ENCODE data around the gene TRIM44.
"Not testable (repeated sequence)": the region's sequence is repeated elsewhere in the genome, so short reads cannot be mapped to it uniquely, and the experiment has no call there.

The TRIM44 gene

DNA sequence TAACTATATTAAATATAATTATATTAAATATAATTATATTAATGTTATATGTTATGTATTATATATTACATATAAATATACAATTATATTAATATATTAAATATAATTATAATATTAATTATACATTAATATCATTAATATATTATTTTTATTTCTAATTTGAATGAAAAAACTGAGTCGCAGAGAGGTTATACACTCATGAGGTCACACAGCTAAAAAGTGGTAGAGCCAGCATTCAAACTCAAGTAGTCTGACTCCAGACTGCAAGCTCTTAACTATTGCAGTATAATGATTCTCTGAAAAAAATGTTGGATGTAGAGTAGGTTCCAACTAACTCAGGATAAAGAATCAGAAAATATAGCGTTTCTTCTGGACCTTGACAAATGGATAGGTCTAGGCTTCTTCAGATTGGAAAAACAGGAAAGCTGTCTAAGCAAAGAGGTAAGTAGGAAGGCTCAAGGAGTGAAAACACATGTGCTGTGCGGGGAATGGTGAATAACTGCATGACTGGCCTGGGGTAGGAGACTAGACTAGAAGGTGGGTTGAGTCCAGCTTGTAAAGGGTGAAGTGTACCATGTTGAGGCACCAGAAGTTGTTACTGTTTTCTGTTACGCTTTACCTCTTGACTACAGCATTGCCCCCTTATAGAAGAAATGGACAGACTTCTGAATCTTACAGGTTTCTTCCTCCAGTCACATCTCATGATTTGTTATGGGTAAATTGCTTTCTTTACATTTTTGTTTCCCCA lies 80.3 kb downstream of the TRIM44 start:
- H3K27me3 Mint-ChIP-seq: no peaks in the 10 kb centered on the region
- peaks cover 18% of the 10 kb centered on the region for H3K4me1 Mint-ChIP-seq
- H3K9me3 Mint-ChIP-seq: no peaks in the 10 kb centered on the region
- no peak overlapping the region for H3K4me3 Mint-ChIP-seq
- H3K27ac Mint-ChIP-seq: no peak overlapping the region
- ATAC-seq: peak; percentile 54
- no peak for DNase-seq

- DNase-seq: no peak
- H3K27ac Mint-ChIP-seq: peak overlapping the region; percentile 19 to 35
- no peaks in the 10 kb centered on the region for H3K9me3 Mint-ChIP-seq
Measured at GRCh38 chr11:35746356-35747153, 84.0 kb downstream of the TRIM44 start.

DNA sequence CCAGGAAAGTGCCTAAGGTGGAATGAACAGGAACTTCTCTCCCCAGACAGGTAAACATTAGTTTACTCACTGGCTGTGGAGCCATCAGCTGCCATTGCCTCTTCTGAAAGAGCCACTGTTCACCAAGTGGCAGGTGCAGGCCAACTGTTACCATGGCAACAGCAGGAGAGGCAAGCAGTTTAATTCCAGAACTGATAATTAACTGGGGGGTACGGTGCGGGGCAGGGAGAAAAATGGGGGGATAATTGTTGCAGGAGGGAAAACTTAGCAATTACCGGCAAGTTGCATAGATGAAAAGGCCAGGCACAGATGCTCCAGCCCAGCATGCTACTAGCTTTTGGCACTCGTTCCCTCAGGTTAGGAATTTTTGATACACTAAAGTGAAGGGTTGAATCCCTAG lies 85.1 kb downstream of the TRIM44 start:
- no peaks in the 10 kb centered on the region for H3K9me3 Mint-ChIP-seq
- peaks cover 8% of the 10 kb centered on the region for H3K4me1 Mint-ChIP-seq
- DNase-seq: no peak
- no peak for ATAC-seq
- no peak overlapping the region for H3K4me3 Mint-ChIP-seq
- H3K27ac Mint-ChIP-seq: no peak overlapping the region
- H3K27me3 Mint-ChIP-seq: no peaks in the 10 kb centered on the region

More at GRCh38 chr11:35746356-35747153, 84.0 kb downstream of the TRIM44 start:
- Mint-ChIP-seq H3K4me3 (no peak overlapping the region), H3K4me1 (no peaks in the 10 kb centered on the region), H3K27me3 (no peaks in the 10 kb centered on the region)
- ATAC-seq: no peak

GRCh38 chr11:35748644-35749043 lies 86.1 kb downstream of the TRIM44 start:
- ATAC-seq (no peak), DNase-seq (no peak)
- no peaks in the 10 kb centered on the region for H3K9me3 Mint-ChIP-seq
- peaks cover 8% of the 10 kb centered on the region for H3K4me1 Mint-ChIP-seq
- no peak overlapping the region for H3K27ac Mint-ChIP-seq
- no peaks in the 10 kb centered on the region for H3K27me3 Mint-ChIP-seq
- no peak overlapping the region for H3K4me3 Mint-ChIP-seq

DNA sequence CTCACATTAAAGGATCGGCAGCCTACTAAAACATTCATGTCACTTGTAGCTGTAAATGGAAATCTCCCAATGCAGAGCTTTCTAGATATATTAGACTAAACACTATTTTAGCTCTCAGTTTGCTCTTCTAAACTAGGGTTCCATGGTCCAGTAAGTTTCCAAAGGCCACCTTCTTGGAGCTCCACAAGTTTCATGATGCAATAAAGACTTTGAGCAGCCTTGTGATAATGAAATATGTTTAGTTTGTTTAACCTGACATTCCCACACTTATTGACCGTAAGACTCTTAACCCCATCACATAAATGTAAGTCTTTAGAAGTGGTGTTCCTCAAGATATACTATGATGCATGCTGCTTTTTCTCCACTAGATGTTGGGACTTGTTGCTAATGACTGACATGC lies 87.7 kb downstream of the TRIM44 start:
- ATAC-seq (no peak), DNase-seq (no peak)
- H3K27ac Mint-ChIP-seq: no peak overlapping the region
- H3K4me1 Mint-ChIP-seq: peaks cover 8% of the 10 kb centered on the region
- no peaks in the 10 kb centered on the region for H3K27me3 Mint-ChIP-seq
- H3K4me3 Mint-ChIP-seq: no peak overlapping the region
- H3K9me3 Mint-ChIP-seq: no peaks in the 10 kb centered on the region

- DNase-seq (no peak), ATAC-seq (no peak)
- H3K4me3 Mint-ChIP-seq: no peak overlapping the region
- no peaks in the 10 kb centered on the region for H3K27me3 Mint-ChIP-seq
- H3K27ac Mint-ChIP-seq: no peak overlapping the region
- peaks cover 8% of the 10 kb centered on the region for H3K4me1 Mint-ChIP-seq
- H3K9me3 Mint-ChIP-seq: no peaks in the 10 kb centered on the region
Measured at GRCh38 chr11:35750981-35751663, 88.5 kb downstream of the TRIM44 start.

DNA sequence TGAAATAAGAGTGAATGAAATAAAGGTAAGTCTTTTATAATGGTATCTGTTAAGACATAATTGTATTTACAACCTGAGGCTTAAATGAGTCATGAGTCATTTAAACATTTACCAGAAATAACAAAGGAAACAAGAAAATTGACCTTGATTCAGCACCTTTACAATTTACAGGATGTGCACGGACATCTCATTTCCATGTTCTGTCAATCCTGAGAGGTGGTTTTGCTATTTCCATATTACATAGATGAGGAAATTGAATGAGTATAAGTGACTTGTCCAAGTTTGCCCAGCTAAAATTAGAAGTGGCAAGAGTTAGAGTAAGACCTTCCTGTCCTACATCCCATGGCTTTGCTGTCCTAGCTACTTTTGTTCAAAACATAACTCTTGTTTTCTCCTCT lies 89.1 kb downstream of the TRIM44 start:
- DNase-seq: no peak

DNA sequence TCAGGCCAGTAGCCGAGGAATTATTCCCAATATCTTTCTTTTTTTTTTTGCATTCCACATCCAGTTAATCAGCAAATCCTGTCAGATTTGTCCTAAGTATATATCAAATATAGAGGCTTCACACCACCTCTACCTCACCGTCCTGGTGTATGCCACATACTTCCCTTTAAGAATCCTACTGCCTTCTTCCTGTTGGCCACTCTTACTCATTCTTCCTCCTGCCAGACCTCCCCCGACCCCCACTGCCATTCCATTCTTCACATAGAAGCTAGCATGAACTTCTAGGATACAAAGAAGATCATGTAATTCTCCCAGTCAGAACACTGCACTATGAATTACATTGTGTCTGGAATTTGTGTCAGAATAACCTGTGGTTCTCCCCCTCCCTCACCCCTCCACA lies 89.5 kb downstream of the TRIM44 start:
- Mint-ChIP-seq H3K9me3 (peaks cover 2 to 3% of the 10 kb centered on the region in 2 donors), H3K4me3 (no peak overlapping the region), H3K27ac (no peak overlapping the region), H3K27me3 (no peaks in the 10 kb centered on the region), H3K4me1 (peaks cover 8% of the 10 kb centered on the region)
- no peak for ATAC-seq
- no peak for DNase-seq

More for the DNA sequence above, 89.1 kb downstream of the TRIM44 start:
- no peaks in the 10 kb centered on the region for H3K27me3 Mint-ChIP-seq
- H3K4me1 Mint-ChIP-seq: peaks cover 8% of the 10 kb centered on the region
- H3K9me3 Mint-ChIP-seq: no peaks in the 10 kb centered on the region
- ATAC-seq: no peak
- no peak overlapping the region for H3K27ac Mint-ChIP-seq
- H3K4me3 Mint-ChIP-seq: no peak overlapping the region

GRCh38 chr11:35753573-35753972 lies 91.0 kb downstream of the TRIM44 start:
- not testable (repeated sequence) for H3K27me3 Mint-ChIP-seq, H3K4me3 Mint-ChIP-seq, ATAC-seq, DNase-seq, H3K27ac Mint-ChIP-seq
- H3K9me3 Mint-ChIP-seq: peaks cover 11 to 13% of the 10 kb centered on the region in 2 donors
- peaks cover 12% of the 10 kb centered on the region for H3K4me1 Mint-ChIP-seq

DNA sequence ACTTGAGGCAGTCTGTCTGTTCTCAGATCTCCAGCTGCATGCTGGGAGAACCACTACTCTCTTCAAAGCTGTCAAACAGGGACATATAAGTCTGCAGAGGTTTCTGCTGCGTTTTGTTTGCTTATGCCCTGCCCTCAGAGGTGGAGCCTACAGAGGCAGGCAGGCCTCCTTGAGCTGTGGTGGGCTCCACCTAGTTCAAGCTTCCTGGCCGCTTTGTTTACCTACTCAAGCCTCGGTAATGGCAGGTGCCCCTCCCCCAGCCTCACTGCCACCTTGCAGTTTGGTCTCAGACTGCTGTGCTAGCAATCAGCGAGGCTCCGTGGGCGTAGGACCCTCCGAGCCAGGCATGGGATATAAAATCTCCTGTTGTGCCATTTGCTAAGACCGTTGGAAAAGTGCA lies 97.4 kb downstream of the TRIM44 start:
- H3K4me3 Mint-ChIP-seq, ATAC-seq, H3K27ac Mint-ChIP-seq, H3K27me3 Mint-ChIP-seq, DNase-seq: not testable (repeated sequence)
- Mint-ChIP-seq H3K9me3 (peaks cover 11 to 13% of the 10 kb centered on the region in 2 donors), H3K4me1 (peaks cover 17% of the 10 kb centered on the region)

DNA sequence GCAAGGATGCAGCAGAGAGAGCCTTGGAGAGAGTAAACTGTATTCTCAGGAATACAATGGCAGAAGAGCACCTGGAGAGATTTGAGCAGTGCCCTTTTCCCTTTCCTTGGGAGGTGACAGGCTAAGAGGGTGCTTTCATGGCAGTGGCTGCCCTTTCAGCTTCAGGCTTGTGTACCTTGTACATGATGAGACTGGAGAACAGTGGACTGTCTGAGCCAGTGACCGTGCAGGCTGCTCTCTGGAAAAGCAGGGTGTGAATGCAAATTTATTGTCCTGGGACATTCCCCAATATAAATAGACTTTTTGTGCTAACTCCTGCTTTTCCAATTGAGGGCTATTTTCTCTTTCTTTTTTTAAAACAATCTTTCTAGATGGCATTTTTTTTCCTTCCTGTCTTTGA lies 99.3 kb downstream of the TRIM44 start:
- DNase-seq: no peak
- H3K27me3 Mint-ChIP-seq: no peaks in the 10 kb centered on the region
- H3K27ac Mint-ChIP-seq: no peak overlapping the region
- H3K4me1 Mint-ChIP-seq: peaks cover 17% of the 10 kb centered on the region
- peaks cover 9 to 13% of the 10 kb centered on the region in 2 donors for H3K9me3 Mint-ChIP-seq
- ATAC-seq: no peak
- H3K4me3 Mint-ChIP-seq: no peak overlapping the region

DNA sequence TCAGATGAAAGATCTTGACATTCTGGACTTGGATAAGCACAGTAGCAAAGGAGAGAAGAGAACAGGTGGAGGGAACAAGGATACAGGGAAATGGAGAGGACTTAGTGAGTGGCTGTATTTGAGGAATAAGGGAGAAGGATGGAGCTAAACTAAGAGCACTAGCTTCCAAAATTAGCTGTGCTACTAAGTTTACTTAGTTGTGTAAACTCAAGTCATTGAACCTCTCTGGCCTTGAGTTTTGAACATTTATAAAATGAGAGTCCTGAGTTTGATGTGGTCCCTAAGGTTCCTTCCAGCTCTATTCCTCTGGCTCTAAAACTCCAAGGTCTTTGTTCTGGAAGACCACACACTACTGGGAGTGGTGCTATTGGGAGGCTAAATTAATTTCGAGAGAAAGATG lies 100.7 kb downstream of the TRIM44 start:
- no peak for ATAC-seq
- peaks cover 13% of the 10 kb centered on the region for H3K4me1 Mint-ChIP-seq

DNA sequence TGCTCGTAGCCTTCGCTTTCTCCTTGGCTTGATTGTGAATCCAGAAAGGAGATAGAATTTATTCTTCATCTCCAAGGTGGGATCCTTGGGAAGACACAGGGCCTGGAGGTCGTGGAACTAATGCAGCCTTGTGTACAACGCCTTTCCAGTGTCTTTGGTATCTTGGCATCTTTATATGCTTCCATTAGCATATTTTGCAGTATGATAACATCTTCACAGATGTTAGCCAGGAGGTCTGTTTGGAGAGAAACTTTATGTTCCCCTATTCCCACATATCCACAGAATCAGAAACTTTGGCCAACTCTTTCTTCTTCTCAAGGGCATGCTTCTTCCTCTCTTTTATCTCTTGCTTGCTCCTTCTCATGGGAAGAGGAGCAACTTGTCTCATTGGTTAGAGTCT lies 101.2 kb downstream of the TRIM44 start:
- Mint-ChIP-seq H3K9me3 (no peaks in the 10 kb centered on the region), H3K4me3 (no peak overlapping the region), H3K27ac (no peak overlapping the region), H3K4me1 (peaks cover 13% of the 10 kb centered on the region), H3K27me3 (no peaks in the 10 kb centered on the region)
- ATAC-seq: no peak
- no peak for DNase-seq

More for the DNA sequence above, 100.7 kb downstream of the TRIM44 start:
- DNase-seq: no peak
- no peak overlapping the region for H3K4me3 Mint-ChIP-seq
- no peaks in the 10 kb centered on the region for H3K9me3 Mint-ChIP-seq
- H3K27ac Mint-ChIP-seq: no peak overlapping the region
- H3K27me3 Mint-ChIP-seq: no peaks in the 10 kb centered on the region

- Mint-ChIP-seq H3K4me3 (no peak overlapping the region), H3K27ac (no peak overlapping the region)
Measured at GRCh38 chr11:35764417-35764816, 101.8 kb downstream of the TRIM44 start.

GRCh38 chr11:35765211-35765610 lies 102.6 kb downstream of the TRIM44 start:
- Mint-ChIP-seq H3K9me3 (peaks cover 0 to 4% of the 10 kb centered on the region in 2 donors), H3K4me3 (no peak overlapping the region), H3K27ac (no peak overlapping the region), H3K4me1 (peaks cover 1% of the 10 kb centered on the region), H3K27me3 (no peaks in the 10 kb centered on the region)
- no peak for ATAC-seq
- DNase-seq: no peak

More at GRCh38 chr11:35764417-35764816, 101.8 kb downstream of the TRIM44 start:
- Mint-ChIP-seq H3K9me3 (no peaks in the 10 kb centered on the region), H3K27me3 (no peaks in the 10 kb centered on the region), H3K4me1 (peaks cover 9% of the 10 kb centered on the region)
- DNase-seq (no peak), ATAC-seq (no peak)

- no peaks in the 10 kb centered on the region for H3K27me3 Mint-ChIP-seq
- H3K9me3 Mint-ChIP-seq: peaks cover 4 to 15% of the 10 kb centered on the region in 2 donors
- no peaks in the 10 kb centered on the region for H3K4me1 Mint-ChIP-seq
- no peak for ATAC-seq
- no peak overlapping the region for H3K4me3 Mint-ChIP-seq
- H3K27ac Mint-ChIP-seq: peak overlapping the region in 1 of 2 donors; percentile 29
- DNase-seq: no peak
Measured at GRCh38 chr11:35766651-35767050, 104.1 kb downstream of the TRIM44 start.

Measured in stimulated activated naive CD8-positive, alpha-beta T cell treated with anti-CD3 and anti-CD28 coated beads, Interleukin-15, amount 100 ng/mL, for 72 hours (primary cell).